Measurements from ENCODE around the gene ADAMTS1. TPM values are rescaled to one million over a fixed set of nuclear protein-coding genes. Genes with fewer than 3 reads are reported as not detected.

ADAMTS1 gene
- total RNA-seq, 2 donors from 2014 or later: 65.9 to 89.7 TPM

DNA sequence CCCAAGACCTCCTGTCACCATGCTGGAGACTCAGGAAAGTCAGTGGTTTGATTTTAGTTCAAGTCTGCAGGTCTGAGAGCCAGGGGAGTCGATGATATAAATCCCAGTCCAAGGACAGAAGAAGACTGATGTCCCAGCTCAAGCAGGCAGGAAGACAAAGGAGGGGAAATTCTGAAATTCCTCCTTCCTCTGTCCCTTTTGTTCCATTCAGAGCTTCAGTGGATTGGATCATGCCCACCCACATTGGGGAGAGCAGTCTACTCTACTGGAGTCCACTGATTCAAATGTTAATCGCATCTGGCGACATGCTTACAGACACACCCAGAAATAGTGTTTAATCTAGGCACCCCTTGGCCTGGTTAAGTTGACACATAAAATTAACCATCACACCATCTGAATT, 7.2 kb upstream of the ADAMTS1 start:
- no peak overlapping the region for H3K27ac ChIP-seq
- no peaks in the 10 kb centered on the region for H3K27me3 ChIP-seq
- no peak overlapping the region for H3K4me3 ChIP-seq
- H3K4me1 ChIP-seq: peaks cover 0 to 4% of the 10 kb centered on the region in 2 donors
- no peak for DNase-seq (ENCODE audit: low spot score)
- H3K9me3 ChIP-seq: no peaks in the 10 kb centered on the region
- no peaks in the 10 kb centered on the region for H3K36me3 ChIP-seq
- no peak for TF ChIP-seq CTCF (IDR thresholded peaks at IDR 0.05)

DNA sequence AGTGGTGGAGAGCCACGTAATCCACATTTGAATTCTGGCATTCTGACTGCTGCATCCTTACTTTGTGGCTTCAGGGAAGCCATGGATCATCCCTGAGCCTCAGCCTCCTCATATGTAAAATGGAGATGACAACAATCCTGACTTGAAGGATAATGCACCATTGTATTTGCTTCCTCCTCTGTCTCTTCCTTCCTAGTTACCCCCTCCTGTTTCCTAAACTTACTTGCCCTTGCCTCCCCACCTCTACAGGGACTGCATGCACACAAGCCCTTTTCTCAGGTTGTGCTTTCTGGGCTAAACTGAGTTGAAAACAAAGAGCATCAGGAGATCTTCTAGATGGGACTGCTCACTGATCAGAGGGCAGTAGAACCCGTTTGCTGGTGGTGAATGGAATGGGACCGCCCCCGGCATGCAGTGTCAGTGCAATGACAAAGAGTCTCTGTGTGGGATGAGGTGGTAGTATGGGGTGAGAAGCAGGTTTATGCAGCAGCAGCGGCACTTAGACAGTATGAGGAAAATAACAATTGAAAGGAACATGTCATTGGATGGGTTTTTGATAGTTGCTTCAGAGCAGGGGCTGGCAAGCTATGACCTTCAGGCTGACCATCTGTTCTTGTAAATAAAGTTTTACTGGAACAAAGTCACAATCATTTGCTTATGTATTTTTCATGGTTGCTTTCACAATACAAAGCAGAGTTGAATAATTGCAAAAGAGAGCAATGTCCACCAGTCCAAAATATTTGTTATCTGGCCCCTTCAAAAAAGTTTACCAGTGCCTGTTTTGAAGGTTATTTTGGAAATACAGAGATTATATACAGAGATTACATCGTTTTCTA, 6.1 kb upstream of the ADAMTS1 start:
- DNase-seq (ENCODE audit: low spot score): no peak
- H3K27ac ChIP-seq: no peak overlapping the region
- TF ChIP-seq CTCF (IDR thresholded peaks at IDR 0.05): no peak
- H3K4me1 ChIP-seq: peaks cover 0 to 10% of the 10 kb centered on the region in 2 donors
- no peaks in the 10 kb centered on the region for H3K36me3 ChIP-seq
- H3K9me3 ChIP-seq: no peaks in the 10 kb centered on the region
- no peaks in the 10 kb centered on the region for H3K27me3 ChIP-seq
- no peak overlapping the region for H3K4me3 ChIP-seq

GRCh38 chr21:26850116-26850643, 5.0 kb upstream of the ADAMTS1 start:
- no peak for DNase-seq (ENCODE audit: low spot score)

DNA sequence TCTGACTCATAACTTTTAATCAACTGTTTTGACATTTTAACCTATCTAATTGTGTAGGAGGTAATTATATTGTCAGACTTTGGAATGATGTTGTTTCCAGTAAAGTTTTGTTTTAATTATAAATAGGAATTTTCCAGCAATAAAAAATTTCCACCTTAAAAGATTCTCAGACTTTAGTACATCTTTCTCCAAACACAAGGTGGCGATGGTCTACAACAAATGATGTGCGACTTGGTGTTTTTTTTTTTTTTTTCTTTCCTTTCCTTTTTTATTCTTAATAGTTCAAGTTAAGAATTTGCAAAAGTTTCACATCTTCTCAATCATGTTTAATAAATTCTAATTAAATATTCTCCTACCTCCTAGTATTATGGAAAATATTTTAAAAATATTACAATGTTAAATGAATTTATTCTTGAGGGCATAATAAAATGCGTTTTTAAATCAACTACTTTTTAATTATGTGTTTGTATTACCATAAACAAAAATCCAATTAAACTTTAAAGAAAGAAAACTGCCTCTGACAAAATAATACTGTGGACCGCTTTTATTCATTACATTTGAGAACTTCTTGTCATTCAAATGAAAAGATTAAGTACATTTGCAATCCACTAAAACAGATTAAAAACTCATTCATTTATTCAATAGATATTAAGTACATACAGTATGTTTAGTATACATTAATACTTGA, 4.4 kb upstream of the ADAMTS1 start:
- TF ChIP-seq CTCF (IDR thresholded peaks at IDR 0.05): peak; percentile 56 to 59
- Histone ChIP-seq H3K27ac (no peak overlapping the region), H3K27me3 (no peaks in the 10 kb centered on the region), H3K36me3 (no peaks in the 10 kb centered on the region), H3K4me3 (no peak overlapping the region), H3K9me3 (no peaks in the 10 kb centered on the region), H3K4me1 (peaks cover 0 to 10% of the 10 kb centered on the region in 2 donors)
- no peak for DNase-seq (ENCODE audit: low spot score)

More at GRCh38 chr21:26850116-26850643, 5.0 kb upstream of the ADAMTS1 start:
- no peaks in the 10 kb centered on the region for H3K36me3 ChIP-seq
- no peaks in the 10 kb centered on the region for H3K27me3 ChIP-seq
- no peak overlapping the region for H3K27ac ChIP-seq
- peak; percentile 38 to 80 for TF ChIP-seq CTCF (IDR thresholded peaks at IDR 0.05)
- peaks cover 0 to 10% of the 10 kb centered on the region in 2 donors for H3K4me1 ChIP-seq
- no peak overlapping the region for H3K4me3 ChIP-seq
- H3K9me3 ChIP-seq: no peaks in the 10 kb centered on the region

- no peak overlapping the region for H3K27ac ChIP-seq
- H3K27me3 ChIP-seq: no peaks in the 10 kb centered on the region
- no peak for DNase-seq (ENCODE audit: low spot score)
- no peak overlapping the region for H3K4me3 ChIP-seq
- no peak for TF ChIP-seq CTCF (IDR thresholded peaks at IDR 0.05)
- peaks cover 0 to 10% of the 10 kb centered on the region in 2 donors for H3K4me1 ChIP-seq
- H3K36me3 ChIP-seq: peaks cover 11% of the 10 kb centered on the region
- no peaks in the 10 kb centered on the region for H3K9me3 ChIP-seq
Observed at GRCh38 chr21:26847921-26848320, 2.7 kb upstream of the ADAMTS1 start.
